Measurements from ENCODE around the gene SHISAL1.
"Not testable (repeated sequence)": the region's sequence is repeated elsewhere in the genome, so short reads cannot be mapped to it uniquely, and the experiment has no call there.

The SHISAL1 gene

GRCh38 chr22:44244265-44244822 lies 68.4 kb downstream of the SHISAL1 start:
- DNase-seq (ENCODE audit: insufficient read length, low spot score) (no peak), FAIRE-seq (no peak)
- TF ChIP-seq CTCF (IDR thresholded peaks at IDR 0.05; ENCODE audit: insufficient read depth, missing control alignments), result no peak

- TF ChIP-seq CTCF (IDR thresholded peaks at IDR 0.05; ENCODE audit: insufficient read depth, missing control alignments), result no peak
- FAIRE-seq, result no peak
- DNase-seq (ENCODE audit: insufficient read length, low spot score), result no peak
These were observed 69.0 kb downstream of the SHISAL1 start for GRCh38 chr22:44243761-44244160.

- DNase-seq (ENCODE audit: insufficient read length, low spot score), result no peak
- no peak for FAIRE-seq
- no peak for TF ChIP-seq CTCF (IDR thresholded peaks at IDR 0.05; ENCODE audit: insufficient read depth, missing control alignments)
These were observed 69.6 kb downstream of the SHISAL1 start for GRCh38 chr22:44242946-44243724.

GRCh38 chr22:44241121-44241520 lies 71.6 kb downstream of the SHISAL1 start:
- FAIRE-seq; DNase-seq (ENCODE audit: insufficient read length, low spot score): not testable (repeated sequence)

- DNase-seq (ENCODE audit: insufficient read length, low spot score) (no peak), FAIRE-seq (no peak)
- no peak for TF ChIP-seq CTCF (IDR thresholded peaks at IDR 0.05; ENCODE audit: insufficient read depth, missing control alignments)
These were observed 75.5 kb downstream of the SHISAL1 start for GRCh38 chr22:44237290-44237689.

GRCh38 chr22:44234372-44234771 lies 78.4 kb downstream of the SHISAL1 start:
- not testable (repeated sequence) for DNase-seq (ENCODE audit: insufficient read length, low spot score); FAIRE-seq

GRCh38 chr22:44231233-44231632 lies 81.5 kb downstream of the SHISAL1 start:
- FAIRE-seq, result no peak
- no peak for TF ChIP-seq CTCF (IDR thresholded peaks at IDR 0.05; ENCODE audit: insufficient read depth, missing control alignments)
- no peak for DNase-seq (ENCODE audit: insufficient read length, low spot score)

- no peak for TF ChIP-seq CTCF (IDR thresholded peaks at IDR 0.05; ENCODE audit: insufficient read depth, missing control alignments)
- no peak for FAIRE-seq
- no peak for DNase-seq (ENCODE audit: insufficient read length, low spot score)
These were observed 82.9 kb downstream of the SHISAL1 start for GRCh38 chr22:44229809-44230208.
